MM.1S (cell line): ENCODE measurements around the gene SIM1.

Experiments
- CTCF ChIP-seq: fragments of 300-600 bp; sonication (generic); IDR thresholded peaks from 2 replicates; pipeline ENCODE4 v1.5.1; 2016; ENCODE audit warnings: antibody characterized with exemption, low read length, mixed read lengths
- EZH2phosphoT487 ChIP-seq: fragments of 300-600 bp; sonication (generic); IDR thresholded peaks from 2 replicates; pipeline ENCODE4 v1.6.1; 2018; ENCODE audit warnings: antibody characterized with exemption, low read length

- TF ChIP-seq CTCF (no peak), EZH2phosphoT487 (no peak)
Observed at GRCh38 chr6:100453701-100454521, 10.8 kb downstream of the SIM1 start.
